SU-DHL-6 (cell line): ENCODE results near the gene KDM4B.
"Not testable (repeated sequence)": the region's sequence is repeated elsewhere in the genome, so short reads cannot be mapped to it uniquely, and the experiment has no call there.

ENCODE experiments used
- H2AFZ ChIP-seq: fragments of 200-600 bp; sonication (generic); 2 replicates; pipeline ENCODE4 v1.6.1; 2014; ENCODE audit warnings: low read depth, mild to moderate bottlenecking, moderate library complexity, mixed read lengths, antibody characterized with exemption, low read length; ENCODE audit not compliant: severe bottlenecking
- H3F3A ChIP-seq: fragments of 200-600 bp; shearing (Covaris generic); 2 replicates; pipeline ENCODE4 v1.6.0; 2016; ENCODE audit warnings: antibody characterized with exemption, mild to moderate bottlenecking; ENCODE audit not compliant: insufficient read depth
- H3K27ac ChIP-seq: fragments of 200-600 bp; sonication (generic); 2 replicates; pipeline ENCODE4 v1.5.1; 2016; ENCODE audit warnings: low read depth, mild to moderate bottlenecking, low read length, moderate library complexity, mixed read lengths
- H3K27me3 ChIP-seq: fragments of 200-600 bp; sonication (generic), shearing (Covaris generic); 2 replicates; pipeline ENCODE4 v1.6.0; 2014; ENCODE audit warnings: mild to moderate bottlenecking, low read length
- H3K36me3 ChIP-seq: fragments of 200-600 bp; sonication (generic); 2 replicates; pipeline ENCODE4 v1.6.1; 2014; ENCODE audit warnings: mild to moderate bottlenecking, low read length, mixed read lengths
- H3K4me2 ChIP-seq: fragments of 300-600, 200-600 bp; shearing (Covaris generic), sonication (generic); 2 replicates; pipeline ENCODE4 v1.6.0; 2014; ENCODE audit warnings: low read length, low read depth, mild to moderate bottlenecking; ENCODE audit not compliant: poor library complexity, severe bottlenecking
- H3K4me3 ChIP-seq: fragments of 200-600 bp; sonication (generic); 2 replicates; pipeline ENCODE4 v1.5.1; 2014; ENCODE audit warnings: antibody characterized with exemption, low read length, mild to moderate bottlenecking, mixed read lengths; ENCODE audit not compliant: insufficient read depth, poor library complexity, severe bottlenecking
- H3K79me2 ChIP-seq: fragments of 200-600 bp; sonication (generic); 2 replicates; pipeline ENCODE4 v1.6.1; 2014; ENCODE audit warnings: mild to moderate bottlenecking, low read length, moderate library complexity; ENCODE audit not compliant: insufficient read depth
- H3K9ac ChIP-seq: fragments of 200-600 bp; sonication (generic); 2 replicates; pipeline ENCODE4 v1.7.0; 2014; ENCODE audit warnings: mild to moderate bottlenecking, low read length
- H3K9me2 ChIP-seq: fragments of 200-600 bp; sonication (generic); replicated peaks from 2 replicates; pipeline ENCODE4 v1.6.1; 2014; ENCODE audit warnings: low read length; ENCODE audit not compliant: insufficient read depth
- H3K9me3 ChIP-seq: fragments of 200-600 bp; sonication (generic); 2 replicates; pipeline ENCODE4 v1.6.1; 2014; ENCODE audit warnings: low read length, mixed read lengths; ENCODE audit not compliant: insufficient read depth
- H4K20me1 ChIP-seq: fragments of 200-600 bp; sonication (generic); 2 replicates; pipeline ENCODE4 v1.6.1; 2014; ENCODE audit warnings: low read depth, mild to moderate bottlenecking, antibody characterized with exemption, low read length, moderate library complexity, mixed read lengths
- CTCF ChIP-seq: fragments of 200-600 bp; sonication (generic); IDR thresholded peaks from one replicate; pipeline ENCODE4 v1.5.1; 2017; ENCODE audit warnings: antibody characterized with exemption, mild to moderate bottlenecking, low read length, moderate library complexity; ENCODE audit not compliant: insufficient read depth, poor library complexity, severe bottlenecking
- EZH2phosphoT487 ChIP-seq: fragments of 200-600 bp; sonication (generic), shearing (Covaris generic); conservative IDR thresholded peaks from 2 replicates; pipeline ENCODE4 v1.6.1; 2018; ENCODE audit warnings: mild to moderate bottlenecking, antibody characterized with exemption, low read length, moderate library complexity, mixed read lengths

KDM4B gene

GRCh38 chr19:4939466-4939865, 29.4 kb upstream of the KDM4B start:
- no peaks in the 10 kb centered on the region for H3K9me2 ChIP-seq
- H3K4me2 ChIP-seq, result no peak overlapping the region
- TF ChIP-seq EZH2phosphoT487, result no peak
- no peak for TF ChIP-seq CTCF
- H4K20me1 ChIP-seq, result 0 out of 2 replicates have a peak, but pooled peaks cover 5% of the 10 kb centered on the region
- H3K27me3 ChIP-seq, result no peaks in the 10 kb centered on the region
- H3K79me2 ChIP-seq, result peaks cover 12% of the 10 kb centered on the region
- H3K36me3 ChIP-seq, result peaks cover 5% of the 10 kb centered on the region; the same call in 1 of the 2 replicates
- no peak overlapping the region for H2AFZ ChIP-seq
- no peak overlapping the region for H3K4me3 ChIP-seq
- no peak overlapping the region for H3K9ac ChIP-seq
- no peaks in the 10 kb centered on the region for H3K9me3 ChIP-seq
- H3F3A ChIP-seq, result no peaks in the 10 kb centered on the region
- H3K27ac ChIP-seq, result no peak overlapping the region

GRCh38 chr19:4941638-4942169, 27.2 kb upstream of the KDM4B start:
- not testable (repeated sequence) for H3K4me3 ChIP-seq, H3K9me2 ChIP-seq, H3K36me3 ChIP-seq, H2AFZ ChIP-seq, H3F3A ChIP-seq, H3K9me3 ChIP-seq, H3K9ac ChIP-seq, H3K4me2 ChIP-seq, H4K20me1 ChIP-seq, H3K27me3 ChIP-seq, H3K27ac ChIP-seq
- peaks cover 12% of the 10 kb centered on the region for H3K79me2 ChIP-seq

- peaks cover 17% of the 10 kb centered on the region; the same call in 1 of the 2 replicates for H3K36me3 ChIP-seq
- H3K4me2 ChIP-seq, H3K27me3 ChIP-seq, H4K20me1 ChIP-seq, H3K9me2 ChIP-seq, H3K27ac ChIP-seq, H3K79me2 ChIP-seq, H3K9ac ChIP-seq, H2AFZ ChIP-seq, H3K9me3 ChIP-seq, H3F3A ChIP-seq, H3K4me3 ChIP-seq: not testable (repeated sequence)
Observed at GRCh38 chr19:4950650-4951049, 18.3 kb upstream of the KDM4B start.

GRCh38 chr19:4951656-4952055, 17.3 kb upstream of the KDM4B start:
- Histone ChIP-seq H3K27ac (no peak overlapping the region), H3F3A (no peaks in the 10 kb centered on the region), H3K27me3 (no peaks in the 10 kb centered on the region), H3K4me2 (no peak overlapping the region), H3K9ac (no peak overlapping the region), H3K9me3 (no peaks in the 10 kb centered on the region), H3K79me2 (no peaks in the 10 kb centered on the region), H3K9me2 (no peaks in the 10 kb centered on the region), H3K36me3 (peaks cover 17% of the 10 kb centered on the region; the same call in 1 of the 2 replicates), H3K4me3 (no peak overlapping the region), H4K20me1 (no peaks in the 10 kb centered on the region), H2AFZ (no peak overlapping the region)
- TF ChIP-seq EZH2phosphoT487 (no peak), CTCF (no peak)
